Measurements from ENCODE around the gene SNRPB. TPM values are rescaled to one million over a fixed set of nuclear protein-coding genes. Genes with fewer than 3 reads are reported as not detected.
A peak's percentile ranks its signal among the peaks of the same experiment; 100 is the strongest.

The SNRPB gene
- total RNA-seq, 4 donors from 2014 or later: 74.6 to 129 (median 114) TPM

DNA sequence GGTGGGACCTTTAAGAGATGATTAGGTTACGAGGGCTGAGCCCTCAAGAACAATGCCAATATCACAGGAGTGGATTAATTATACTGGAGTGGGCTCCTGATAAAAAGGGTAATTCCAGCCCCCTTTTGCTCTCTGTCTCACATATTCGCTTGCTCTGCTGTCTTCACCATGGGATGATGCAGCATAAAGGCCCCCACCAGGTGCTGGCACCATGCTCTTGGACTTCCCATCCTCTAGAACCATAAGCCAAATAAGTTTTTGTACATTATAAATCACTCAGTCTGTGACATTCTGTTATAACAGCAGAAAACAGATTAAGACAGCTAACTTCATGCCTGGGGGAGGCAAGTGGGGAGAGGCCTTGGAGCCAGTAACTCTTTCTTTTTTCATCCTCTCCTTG is 9.8 kb upstream of the SNRPB start:
- Histone ChIP-seq H3K9me3 (no peaks in the 10 kb centered on the region), H3K4me1 (no peaks in the 10 kb centered on the region), H3K4me3 (no peak overlapping the region), H3K27ac (no peak overlapping the region), H3K36me3 (peaks cover 0 to 44% (median 0%) of the 10 kb centered on the region in 3 donors), H3K27me3 (no peaks in the 10 kb centered on the region)
- TF ChIP-seq POLR2A (IDR thresholded peaks at IDR 0.05): no peak
- TF ChIP-seq, protein P1, sequence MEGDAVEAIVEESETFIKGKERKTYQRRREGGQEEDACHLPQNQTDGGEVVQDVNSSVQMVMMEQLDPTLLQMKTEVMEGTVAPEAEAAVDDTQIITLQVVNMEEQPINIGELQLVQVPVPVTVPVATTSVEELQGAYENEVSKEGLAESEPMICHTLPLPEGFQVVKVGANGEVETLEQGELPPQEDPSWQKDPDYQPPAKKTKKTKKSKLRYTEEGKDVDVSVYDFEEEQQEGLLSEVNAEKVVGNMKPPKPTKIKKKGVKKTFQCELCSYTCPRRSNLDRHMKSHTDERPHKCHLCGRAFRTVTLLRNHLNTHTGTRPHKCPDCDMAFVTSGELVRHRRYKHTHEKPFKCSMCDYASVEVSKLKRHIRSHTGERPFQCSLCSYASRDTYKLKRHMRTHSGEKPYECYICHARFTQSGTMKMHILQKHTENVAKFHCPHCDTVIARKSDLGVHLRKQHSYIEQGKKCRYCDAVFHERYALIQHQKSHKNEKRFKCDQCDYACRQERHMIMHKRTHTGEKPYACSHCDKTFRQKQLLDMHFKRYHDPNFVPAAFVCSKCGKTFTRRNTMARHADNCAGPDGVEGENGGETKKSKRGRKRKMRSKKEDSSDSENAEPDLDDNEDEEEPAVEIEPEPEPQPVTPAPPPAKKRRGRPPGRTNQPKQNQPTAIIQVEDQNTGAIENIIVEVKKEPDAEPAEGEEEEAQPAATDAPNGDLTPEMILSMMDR (IDR thresholded peaks at IDR 0.05): no peak
- no peak for DNase-seq

GRCh38 chr20:2476742-2477615 is 6.4 kb upstream of the SNRPB start:
- no peaks in the 10 kb centered on the region for H3K27me3 ChIP-seq
- no peak for TF ChIP-seq POLR2A (IDR thresholded peaks at IDR 0.05)
- TF ChIP-seq, protein P1 (IDR thresholded peaks at IDR 0.05): no peak

GRCh38 chr20:2475850-2476741 is 5.5 kb upstream of the SNRPB start:
- Histone ChIP-seq H3K9me3 (no peaks in the 10 kb centered on the region), H3K27ac (no peak overlapping the region), H3K36me3 (peaks cover 0 to 8% (median 0%) of the 10 kb centered on the region in 3 donors)

More at GRCh38 chr20:2476742-2477615, 6.4 kb upstream of the SNRPB start:
- no peak overlapping the region for H3K27ac ChIP-seq
- peaks cover 0 to 11% (median 0%) of the 10 kb centered on the region in 3 donors for H3K36me3 ChIP-seq
- no peak overlapping the region for H3K4me3 ChIP-seq
- no peaks in the 10 kb centered on the region for H3K4me1 ChIP-seq
- DNase-seq: no peak
- H3K9me3 ChIP-seq: no peaks in the 10 kb centered on the region

DNA sequence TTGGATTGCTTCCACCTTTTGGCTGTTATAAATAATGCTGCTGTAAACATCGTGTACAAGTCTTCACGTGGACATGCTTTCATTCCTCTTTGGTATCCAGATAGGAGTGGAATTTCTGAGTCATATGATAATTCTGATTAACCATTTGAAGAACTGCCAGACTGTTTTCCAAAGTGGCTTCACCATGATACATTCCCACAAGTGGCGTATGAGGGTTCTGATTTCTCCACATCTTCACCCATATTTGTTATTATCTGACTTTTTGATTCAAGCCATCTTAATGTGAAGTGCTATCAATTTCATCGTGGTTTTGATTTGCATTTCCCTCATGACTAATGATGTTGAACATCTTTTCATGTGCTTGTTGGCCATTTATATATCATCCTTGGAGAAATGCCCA is 2.9 kb upstream of the SNRPB start:
- no peaks in the 10 kb centered on the region for H3K9me3 ChIP-seq
- peaks cover 0 to 13% (median 7%) of the 10 kb centered on the region in 4 donors for H3K4me1 ChIP-seq
- no peaks in the 10 kb centered on the region for H3K36me3 ChIP-seq
- DNase-seq: no peak
- no peaks in the 10 kb centered on the region for H3K27me3 ChIP-seq
- H3K4me3 ChIP-seq: no peak overlapping the region
- TF ChIP-seq, protein P1 (IDR thresholded peaks at IDR 0.05): peak in 1 of 6 experiments; percentile 2
- TF ChIP-seq POLR2A (IDR thresholded peaks at IDR 0.05): no peak
- no peak overlapping the region for H3K27ac ChIP-seq

More at GRCh38 chr20:2475850-2476741, 5.5 kb upstream of the SNRPB start:
- H3K4me1 ChIP-seq: no peaks in the 10 kb centered on the region
- no peaks in the 10 kb centered on the region for H3K27me3 ChIP-seq
- TF ChIP-seq, protein P1 (IDR thresholded peaks at IDR 0.05): no peak
- no peak for TF ChIP-seq POLR2A (IDR thresholded peaks at IDR 0.05)
- DNase-seq: no peak
- H3K4me3 ChIP-seq: no peak overlapping the region

- TF ChIP-seq POLR2A (IDR thresholded peaks at IDR 0.05): no peak
- TF ChIP-seq, protein P1 (IDR thresholded peaks at IDR 0.05): no peak
Observed at GRCh38 chr20:2469991-2470422, 582 bp downstream of the SNRPB start.

More at GRCh38 chr20:2469991-2470422, 582 bp downstream of the SNRPB start:
- Histone ChIP-seq H3K9me3 (no peaks in the 10 kb centered on the region), H3K4me1 (peaks cover 0 to 21% (median 8%) of the 10 kb centered on the region in 4 donors), H3K27ac (peak overlapping the region; percentile 88 to 91 (median 88)), H3K4me3 (peak overlapping the region; percentile 59 to 94 (median 80)), H3K27me3 (no peaks in the 10 kb centered on the region), H3K36me3 (peaks cover 0 to 27% (median 0%) of the 10 kb centered on the region in 3 donors)
- peak in 2 of 3 donors; percentile 53 to 77 for DNase-seq
